Measurements from ENCODE around the gene BMP2K. TPM values are rescaled to one million over a fixed set of nuclear protein-coding genes. Genes with fewer than 3 reads are reported as not detected.

BMP2K gene
- total and polyA plus RNA-seq, 7 donors = 3.5 to 19.1 (median 15.2) TPM

GRCh38 chr4:78754872-78755271, 21.3 kb upstream of the BMP2K start:
- Histone ChIP-seq H3K27ac (no peak overlapping the region), H3K9me3 (no peaks in the 10 kb centered on the region), H3K4me3 (no peak overlapping the region), H3K36me3 (ENCODE audit: insufficient read depth in 1 of 2, low read depth in 1 of 2) (no peaks in the 10 kb centered on the region), H3K27me3 (ENCODE audit: insufficient read depth in 3 of 3, low read length in 2 of 3) (no peaks in the 10 kb centered on the region), H3K4me1 (no peaks in the 10 kb centered on the region)
- TF ChIP-seq CTCF (IDR thresholded peaks at IDR 0.05) = no peak
- DNase-seq = no peak
- WGBS, 3 donors = 87 to 88% (median 88%) methylated on average over 3 of the region's 3 CpGs
- intact Hi-C loops (cut with DNase I) = no loop called here
- ATAC-seq = no peak

- no peak for ATAC-seq
- no peaks in the 10 kb centered on the region for H3K36me3 ChIP-seq (ENCODE audit: insufficient read depth in 1 of 2, low read depth in 1 of 2)
- no peak for DNase-seq
- intact Hi-C loops (cut with DNase I) = no loop called here
- H3K9me3 ChIP-seq = no peaks in the 10 kb centered on the region
- 88 to 92% (median 88%) methylated on average over 3 of the region's 3 CpGs for WGBS, 3 donors
- no peak overlapping the region for H3K27ac ChIP-seq
- H3K4me3 ChIP-seq = no peak overlapping the region
- no peaks in the 10 kb centered on the region for H3K4me1 ChIP-seq
- no peak for TF ChIP-seq CTCF (IDR thresholded peaks at IDR 0.05)
- H3K27me3 ChIP-seq (ENCODE audit: insufficient read depth in 3 of 3, low read length in 2 of 3) = no peaks in the 10 kb centered on the region
Observed at GRCh38 chr4:78756137-78756536, 20.0 kb upstream of the BMP2K start.

- Histone ChIP-seq H3K36me3 (ENCODE audit: insufficient read depth in 1 of 2, low read depth in 1 of 2) (no peaks in the 10 kb centered on the region), H3K27me3 (ENCODE audit: insufficient read depth in 3 of 3, low read length in 2 of 3) (no peaks in the 10 kb centered on the region), H3K27ac (no peak overlapping the region), H3K9me3 (no peaks in the 10 kb centered on the region), H3K4me3 (no peak overlapping the region), H3K4me1 (no peaks in the 10 kb centered on the region)
- ATAC-seq = no peak
- WGBS, 3 donors = 95 to 100% (median 97%) methylated on average over 1 of the region's 1 CpG
- intact Hi-C loops (cut with DNase I) = no loop called here
- TF ChIP-seq CTCF (IDR thresholded peaks at IDR 0.05) = no peak
- no peak for DNase-seq
Observed at GRCh38 chr4:78756776-78757175, 19.4 kb upstream of the BMP2K start.

GRCh38 chr4:78757574-78757973, 18.6 kb upstream of the BMP2K start:
- no peaks in the 10 kb centered on the region for H3K9me3 ChIP-seq
- WGBS, 3 donors = 86 to 100% (median 91%) methylated on average over 1 of the region's 1 CpG
- H3K27me3 ChIP-seq (ENCODE audit: insufficient read depth in 3 of 3, low read length in 2 of 3) = no peaks in the 10 kb centered on the region
- H3K4me1 ChIP-seq = no peaks in the 10 kb centered on the region
- ATAC-seq (no peak), DNase-seq (no peak)
- no peak overlapping the region for H3K27ac ChIP-seq
- no peaks in the 10 kb centered on the region for H3K36me3 ChIP-seq (ENCODE audit: insufficient read depth in 1 of 2, low read depth in 1 of 2)
- no peak overlapping the region for H3K4me3 ChIP-seq
- TF ChIP-seq CTCF (IDR thresholded peaks at IDR 0.05) = no peak
- intact Hi-C loops (cut with DNase I) = no loop called here

GRCh38 chr4:78758085-78758484, 18.1 kb upstream of the BMP2K start:
- no peak overlapping the region for H3K27ac ChIP-seq
- ATAC-seq = no peak
- no peak overlapping the region for H3K4me3 ChIP-seq
- TF ChIP-seq CTCF (IDR thresholded peaks at IDR 0.05) = no peak
- no peaks in the 10 kb centered on the region for H3K9me3 ChIP-seq
- no peak for DNase-seq
- no peaks in the 10 kb centered on the region for H3K4me1 ChIP-seq
- intact Hi-C loops (cut with DNase I) = no loop called here
- 94 to 100% (median 97%) methylated on average over 1 of the region's 1 CpG for WGBS, 3 donors
- H3K27me3 ChIP-seq (ENCODE audit: insufficient read depth in 3 of 3, low read length in 2 of 3) = no peaks in the 10 kb centered on the region
- H3K36me3 ChIP-seq (ENCODE audit: insufficient read depth in 1 of 2, low read depth in 1 of 2) = no peaks in the 10 kb centered on the region
